Measurements from ENCODE around the gene OR4C45. TPM values are rescaled to one million over a fixed set of nuclear protein-coding genes. Genes with fewer than 3 reads are reported as not detected.

The OR4C45 gene
- not detected in 2 replicates for total RNA-seq (2011; cell fraction: chromatin; rRNA removed; ENCODE audit: low replicate concordance)
- not detected in 2 replicates for total RNA-seq (2011; cell fraction: nucleolus; rRNA removed)
- not detected in 2 replicates for total RNA-seq (2011; cell fraction: nucleoplasm; rRNA removed)
- not detected in 2 replicates for total RNA-seq (2014; rRNA removed)
- not detected in 2 replicates for total RNA-seq (2014; rRNA removed; fragmentation: Illumina TruSeq; extraction: Trizol)
- not detected in 2 replicates for total RNA-seq (2015; rRNA removed; fragmentation: Illumina TruSeq; extraction: Trizol)
- not detected in 2 replicates for total RNA-seq (2021)
- not detected in 2 replicates for polyA plus RNA-seq (2011; rRNA removed)
- polyA plus RNA-seq (2011; cell fraction: cytosol; rRNA removed), result not detected in 2 replicates
- not detected in 2 replicates for polyA plus RNA-seq (2011; cell fraction: nucleus; rRNA removed)
- polyA plus RNA-seq (2012), result not detected in 2 replicates
- polyA plus RNA-seq (2014; fragmentation: Illumina TruSeq; extraction: Trizol), result not detected in 2 replicates
- not detected for polyA plus RNA-seq (2014; fragmentation: Nextera tagmentation; extraction: Ambion mirVana)
- not detected in 2 replicates for polyA plus RNA-seq (2014; rRNA removed)
- not detected in 2 replicates for polyA minus RNA-seq (2011; rRNA and poly(A)+ RNA removed)
- not detected in 2 replicates for polyA minus RNA-seq (2011; cell fraction: cytosol; rRNA and poly(A)+ RNA removed)
- not detected in 2 replicates for polyA minus RNA-seq (2011; cell fraction: nucleus; rRNA and poly(A)+ RNA removed)
- not detected for Bru-seq, nascent RNA
- not detected for BruChase-seq, experiment 1, labeled RNA remaining after a 2-hour chase
- BruChase-seq, experiment 2, labeled RNA remaining after a 6-hour chase, result not detected
- long read RNA-seq, experiment 1, result 0 reads
- long read RNA-seq, experiment 2, result 0 reads
- long read RNA-seq, experiment 3, result 0 reads

GRCh38 chr11:50032574-50032973, at the start of gene OR4C45:
Gene OR4C45 (plus strand): TSS chr11:50032874.
- Histone ChIP-seq H3K9me3 (replicated peaks; ENCODE audit: control insufficient read depth, insufficient read depth, low read depth, low read length) (no peaks in the 10 kb centered on the region), H3K9ac (ENCODE audit: insufficient read depth in 1 of 2, low read depth in 2 of 2, low read length in 2 of 2) (no peak within 1 kb of the TSS), H3K4me3 (no peak within 1 kb of the TSS), H3K9me1 (ENCODE audit: control insufficient read depth, insufficient read depth, low read length) (no peaks in the 10 kb centered on the region), H3K27ac (ENCODE audit: extremely low read depth, low read depth, low read length) (no peak within 1 kb of the TSS), H3K4me2 (ENCODE audit: insufficient read depth, low read length) (no peak within 1 kb of the TSS), H3K27me3 (ENCODE audit: control insufficient read depth in 2 of 2, insufficient read depth in 2 of 2, low read length in 2 of 2) (no peaks in the 10 kb centered on the region), H2AFZ (ENCODE audit: low read depth, low read length) (no peak within 1 kb of the TSS), H3K4me1 (replicated peaks in 1 of 2; ENCODE audit: control insufficient read depth in 2 of 2, insufficient read depth in 2 of 2, low read length in 2 of 2) (no peaks in the 10 kb centered on the region), H4K20me1 (replicated peaks; ENCODE audit: control insufficient read depth, insufficient read depth, low read length) (no peaks in the 10 kb centered on the region), H3K79me2 (ENCODE audit: control insufficient read depth, insufficient read depth, low read length) (no peaks in the 10 kb centered on the region), H3K36me3 (ENCODE audit: control insufficient read depth, insufficient read depth, low read length) (no peaks in the 10 kb centered on the region)
- TF ChIP-seq BCL6 (CRISPR knock-in tag; IDR thresholded peaks at IDR 0.05) (no peak), YBX1 (IDR thresholded peaks at IDR 0.05) (no peak), ZC3H11A (IDR thresholded peaks at IDR 0.05; ENCODE audit: low read depth, low read length) (no peak), RUNX1 (IDR thresholded peaks at IDR 0.05; ENCODE audit: low read depth) (no peak)
- DNase-seq (ENCODE audit: extremely low read depth in 1 of 4, low spot score in 3 of 4), result no peak
- in situ Hi-C loops (cut with MboI), result no loop called here
- BruUV-seq (replicated peaks), result no TSS peak
- FAIRE-seq, result no peak
- intact Hi-C loops (cut with micrococcal nuclease), result no loop called here
- ChIA-PET CTCF (ENCODE audit: low intra/inter-chr PET ratio) (no interaction called here), POLR2A (no interaction called here)
- no peak for ATAC-seq

Data from K562 (cell line).